Kidney (tissue), 14 donors: ENCODE results near the gene TSNAX. TPM values are rescaled to one million over a fixed set of nuclear protein-coding genes. Genes with fewer than 3 reads are reported as not detected.

ENCODE experiments used
- DNase-seq, 5 donors: peaks; one replicate each; pipeline ENCODE4 v3.0.0-alpha.2; 2013 to 2020
- FAIRE-seq: peaks from 2 replicates; lab custom pipeline; 2012; peaks lifted over from hg19 to GRCh38; lab: Jason Lieb, UNC
- H3K27ac ChIP-seq, 2 donors: one replicate each; pipeline ENCODE4 v1.7.0; 2013; ENCODE audit warnings: low read depth in 2 of 2, low read length in 2 of 2, inconsistent platforms in 1 of 2
- H3K27me3 ChIP-seq: one replicate; pipeline ENCODE4 v1.7.1; 2013; ENCODE audit warnings: low read length, inconsistent platforms; ENCODE audit not compliant: control insufficient read depth, insufficient read depth
- H3K36me3 ChIP-seq, 3 donors: one replicate each; pipeline versions ENCODE4 v1.7.0 to v1.7.1; 2013; ENCODE audit warnings: low read length in 3 of 3, control low read depth in 1 of 3, inconsistent platforms in 1 of 3; ENCODE audit not compliant: insufficient read depth in 3 of 3, control insufficient read depth in 2 of 3
- H3K4me1 ChIP-seq, 3 donors: one replicate each; pipeline versions ENCODE4 v1.7.0 to v1.7.1; 2013; ENCODE audit warnings: low read length in 3 of 3, inconsistent platforms in 1 of 3, low read depth in 1 of 3; ENCODE audit not compliant: control insufficient read depth in 2 of 3, insufficient read depth in 2 of 3
- H3K4me3 ChIP-seq, 3 donors: one replicate each; pipeline versions ENCODE4 v1.7.0 to v1.8.1; 2013; ENCODE audit warnings: low read length in 3 of 3, control low read depth in 1 of 3, inconsistent platforms in 1 of 3
- H3K9ac ChIP-seq, 3 donors: one replicate each; pipeline versions ENCODE4 v1.7.0 to v1.7.1; 2013; ENCODE audit warnings: low read length in 3 of 3, control low read depth in 1 of 3, inconsistent platforms in 1 of 3
- H3K9me3 ChIP-seq, 3 donors: one replicate each; pipeline versions ENCODE4 v1.7.0 to v1.7.1; 2013; ENCODE audit warnings: low read length in 3 of 3, control low read depth in 1 of 3, inconsistent platforms in 1 of 3; ENCODE audit not compliant: control insufficient read depth in 2 of 3, insufficient read depth in 1 of 3
- intact Hi-C: fragments of 100-400 bp; cut with DNase I; formaldehyde crosslinking; loops from one replicate; pipeline ENCODE4 v1.11.1; 2022
- polyA plus RNA-seq: library from polyadenylated mRNA; stranded (reverse); fragments of 350-450 nt; fragmentation: Illumina TruSeq; extraction: RNeasy Lipid Tissue Mini Kit (QIAGEN cat#74804); gene quantifications from one replicate; pipeline ENCODE4 v1.2.3, GENCODE V29; 2014; ENCODE audit warnings: low read depth, low replicate concordance; ENCODE audit not compliant: insufficient read depth
- total RNA-seq: library from RNA; stranded (reverse); fragmentation: NEBNext Ultra II Directional; extraction: Animal tissue kit (Norgen Biotek cat#: 25700); gene quantifications from one replicate; pipeline ENCODE4 v1.2.1, GENCODE V29; 2021
- TF ChIP-seq, protein P1 (sequence below): IDR thresholded peaks from 3 replicates; pipeline ENCODE4 v1.5.1; 2012; ENCODE audit warnings: mild to moderate bottlenecking, moderate library complexity, borderline replicate concordance; ENCODE audit not compliant: insufficient read depth; ENCODE audit errors: extremely low read depth
- donor health status: control.
- donor health status: control.
- donor health status: control.
- donor health status: control.
- donor health status: control.
- donor health status: DM: yes; HTN: yes; CAD: no.
- donor health status: Normal renal cell carcinoma (clear cell type).

The TSNAX gene
- total and polyA plus RNA-seq, 2 donors from 2014 or later = 27.1 to 42.3 TPM

DNA sequence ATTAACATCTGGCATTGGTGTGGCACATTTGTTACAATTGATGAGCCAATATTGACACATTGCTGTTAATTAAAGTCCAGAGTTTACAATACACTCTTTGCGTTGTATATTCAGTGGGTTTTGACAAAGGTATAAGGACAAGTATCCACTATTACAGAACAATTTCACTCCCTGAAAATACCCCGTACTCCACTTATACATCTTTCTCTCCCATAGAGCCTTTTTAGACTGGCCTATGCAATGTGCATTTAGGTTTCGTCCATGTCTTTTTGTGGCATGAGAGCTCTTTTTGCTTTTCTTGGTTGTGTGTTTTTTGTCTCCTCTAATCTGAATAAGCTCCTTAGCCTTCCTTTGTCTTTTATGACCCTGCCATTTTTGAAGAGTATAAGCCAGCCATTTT, 40.6 kb upstream of the TSNAX start:
- DNase-seq (no peak), FAIRE-seq (no peak)
- H3K27me3 ChIP-seq = no peaks in the 10 kb centered on the region
- H3K9me3 ChIP-seq = no peaks in the 10 kb centered on the region
- TF ChIP-seq, protein P1, sequence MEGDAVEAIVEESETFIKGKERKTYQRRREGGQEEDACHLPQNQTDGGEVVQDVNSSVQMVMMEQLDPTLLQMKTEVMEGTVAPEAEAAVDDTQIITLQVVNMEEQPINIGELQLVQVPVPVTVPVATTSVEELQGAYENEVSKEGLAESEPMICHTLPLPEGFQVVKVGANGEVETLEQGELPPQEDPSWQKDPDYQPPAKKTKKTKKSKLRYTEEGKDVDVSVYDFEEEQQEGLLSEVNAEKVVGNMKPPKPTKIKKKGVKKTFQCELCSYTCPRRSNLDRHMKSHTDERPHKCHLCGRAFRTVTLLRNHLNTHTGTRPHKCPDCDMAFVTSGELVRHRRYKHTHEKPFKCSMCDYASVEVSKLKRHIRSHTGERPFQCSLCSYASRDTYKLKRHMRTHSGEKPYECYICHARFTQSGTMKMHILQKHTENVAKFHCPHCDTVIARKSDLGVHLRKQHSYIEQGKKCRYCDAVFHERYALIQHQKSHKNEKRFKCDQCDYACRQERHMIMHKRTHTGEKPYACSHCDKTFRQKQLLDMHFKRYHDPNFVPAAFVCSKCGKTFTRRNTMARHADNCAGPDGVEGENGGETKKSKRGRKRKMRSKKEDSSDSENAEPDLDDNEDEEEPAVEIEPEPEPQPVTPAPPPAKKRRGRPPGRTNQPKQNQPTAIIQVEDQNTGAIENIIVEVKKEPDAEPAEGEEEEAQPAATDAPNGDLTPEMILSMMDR = no peak
- H3K27ac ChIP-seq = no peak overlapping the region
- H3K4me1 ChIP-seq = no peaks in the 10 kb centered on the region
- intact Hi-C loops = no loop called here
- H3K4me3 ChIP-seq = no peak overlapping the region
- H3K36me3 ChIP-seq = no peaks in the 10 kb centered on the region
- H3K9ac ChIP-seq = no peak overlapping the region

- H3K4me3 ChIP-seq = no peak overlapping the region
- no peaks in the 10 kb centered on the region for H3K36me3 ChIP-seq
- no peak for DNase-seq
- FAIRE-seq = no peak
- H3K4me1 ChIP-seq = no peaks in the 10 kb centered on the region
- intact Hi-C loops = no loop called here
- H3K9me3 ChIP-seq = peaks cover 0 to 6% (median 0%) of the 10 kb centered on the region in 3 donors
- H3K27me3 ChIP-seq = no peaks in the 10 kb centered on the region
- TF ChIP-seq, protein P1 = no peak
- H3K9ac ChIP-seq = no peak overlapping the region
- H3K27ac ChIP-seq = no peak overlapping the region
Measured at GRCh38 chr1:231493421-231494185, 34.9 kb upstream of the TSNAX start.

GRCh38 chr1:231494439-231495110, 33.9 kb upstream of the TSNAX start:
- no peak overlapping the region for H3K9ac ChIP-seq

More at GRCh38 chr1:231494439-231495110, 33.9 kb upstream of the TSNAX start:
- DNase-seq (no peak), FAIRE-seq (no peak)
- H3K27ac ChIP-seq = no peak overlapping the region
- H3K4me1 ChIP-seq = no peaks in the 10 kb centered on the region
- no peaks in the 10 kb centered on the region for H3K36me3 ChIP-seq
- no peak overlapping the region for H3K4me3 ChIP-seq
- H3K9me3 ChIP-seq = peaks cover 0 to 16% (median 2%) of the 10 kb centered on the region in 3 donors
- intact Hi-C loops = no loop called here
- H3K27me3 ChIP-seq = no peaks in the 10 kb centered on the region
- TF ChIP-seq, protein P1 = no peak
